Measurements from ENCODE around the gene PDE4B. TPM values are rescaled to one million over a fixed set of nuclear protein-coding genes. Genes with fewer than 3 reads are reported as not detected.

PDE4B gene
- total RNA-seq, 1 donor, result 51.0 TPM

- DNase-seq (ENCODE audit: low read depth), result no peak
- H3K4me3 ChIP-seq (ENCODE audit: low read depth, low read length), result no peak overlapping the region
- TF ChIP-seq CTCF (IDR thresholded peaks at IDR 0.05; ENCODE audit: insufficient read depth, low read depth, low read length), result no peak
Measured at GRCh38 chr1:66380452-66381212, 587.9 kb downstream of the PDE4B start.

- no peak overlapping the region for H3K4me3 ChIP-seq (ENCODE audit: low read depth, low read length)
- DNase-seq (ENCODE audit: low read depth), result no peak
- TF ChIP-seq CTCF (IDR thresholded peaks at IDR 0.05; ENCODE audit: insufficient read depth, low read depth, low read length), result no peak
Measured at GRCh38 chr1:66381621-66382275, 589.1 kb downstream of the PDE4B start.

- H3K4me3 ChIP-seq (ENCODE audit: low read depth, low read length), result no peak overlapping the region
- no peak for TF ChIP-seq CTCF (IDR thresholded peaks at IDR 0.05; ENCODE audit: insufficient read depth, low read depth, low read length)
- DNase-seq (ENCODE audit: low read depth), result no peak
Measured at GRCh38 chr1:66383168-66383567, 590.5 kb downstream of the PDE4B start.

GRCh38 chr1:66383611-66384010, 590.9 kb downstream of the PDE4B start:
- DNase-seq (ENCODE audit: low read depth), result no peak
- H3K4me3 ChIP-seq (ENCODE audit: low read depth, low read length), result no peak overlapping the region
- TF ChIP-seq CTCF (IDR thresholded peaks at IDR 0.05; ENCODE audit: insufficient read depth, low read depth, low read length), result no peak

GRCh38 chr1:66384258-66384921, 591.7 kb downstream of the PDE4B start:
- DNase-seq (ENCODE audit: low read depth), result no peak
- no peak for TF ChIP-seq CTCF (IDR thresholded peaks at IDR 0.05; ENCODE audit: insufficient read depth, low read depth, low read length)

GRCh38 chr1:66386712-66387111, 594.0 kb downstream of the PDE4B start:
- DNase-seq (ENCODE audit: low read depth), result no peak
- no peak for TF ChIP-seq CTCF (IDR thresholded peaks at IDR 0.05; ENCODE audit: insufficient read depth, low read depth, low read length)
- H3K4me3 ChIP-seq (ENCODE audit: low read depth, low read length), result no peak overlapping the region

More at GRCh38 chr1:66384258-66384921, 591.7 kb downstream of the PDE4B start:
- no peak overlapping the region for H3K4me3 ChIP-seq (ENCODE audit: low read depth, low read length)

All from fibroblast of villous mesenchyme (primary cell).